ENCODE data around the gene GUCA2A. TPM values are rescaled to one million over a fixed set of nuclear protein-coding genes. Genes with fewer than 3 reads are reported as not detected.

GUCA2A gene
- polyA plus RNA-seq, 3 donors = not detected

GRCh38 chr1:42155362-42155761 lies 9.2 kb downstream of the GUCA2A start:
- DNase-seq (ENCODE audit: low read depth in 3 of 3, low spot score in 2 of 3) = no peak

- DNase-seq (ENCODE audit: low read depth in 3 of 3, low spot score in 2 of 3) = no peak
These were observed 9.9 kb downstream of the GUCA2A start for GRCh38 chr1:42154685-42155084.

- DNase-seq (ENCODE audit: low read depth in 3 of 3, low spot score in 2 of 3) = no peak
These were observed 10.9 kb downstream of the GUCA2A start for GRCh38 chr1:42153624-42154023.

GRCh38 chr1:42152907-42153600 lies 11.5 kb downstream of the GUCA2A start, which contains the start of gene GUCA2B:
TSS of gene GUCA2B (plus strand) at chr1:42153410. CDS start at chr1:42153451, 41 bp downstream.
- no peak for DNase-seq (ENCODE audit: low read depth in 3 of 3, low spot score in 2 of 3)

GRCh38 chr1:42152119-42152518 lies 12.4 kb downstream of the GUCA2A start:
- no peak for DNase-seq (ENCODE audit: low read depth in 3 of 3, low spot score in 2 of 3)

- DNase-seq (ENCODE audit: low read depth in 3 of 3, low spot score in 2 of 3) = no peak
These were observed 13.9 kb downstream of the GUCA2A start for GRCh38 chr1:42150651-42151050.

GRCh38 chr1:42148166-42148565 lies 16.4 kb downstream of the GUCA2A start:
- DNase-seq (ENCODE audit: low read depth in 3 of 3, low spot score in 2 of 3) = no peak

GRCh38 chr1:42146626-42147320 lies 17.8 kb downstream of the GUCA2A start:
- DNase-seq (ENCODE audit: low read depth in 3 of 3, low spot score in 2 of 3) = peak in 2 of 3 donors; percentile 31 to 55

GRCh38 chr1:42145764-42146625 lies 18.6 kb downstream of the GUCA2A start:
- no peak for DNase-seq (ENCODE audit: low read depth in 3 of 3, low spot score in 2 of 3)

- DNase-seq (ENCODE audit: low read depth in 3 of 3, low spot score in 2 of 3) = no peak
These were observed 19.2 kb downstream of the GUCA2A start for GRCh38 chr1:42145389-42145716.

GRCh38 chr1:42144711-42145388 lies 19.7 kb downstream of the GUCA2A start:
- DNase-seq (ENCODE audit: low read depth in 3 of 3, low spot score in 2 of 3) = no peak

GRCh38 chr1:42143896-42144710 lies 20.4 kb downstream of the GUCA2A start:
- DNase-seq (ENCODE audit: low read depth in 3 of 3, low spot score in 2 of 3) = no peak

GRCh38 chr1:42142894-42143675 lies 21.5 kb downstream of the GUCA2A start:
- no peak for DNase-seq (ENCODE audit: low read depth in 3 of 3, low spot score in 2 of 3)

GRCh38 chr1:42141978-42142377 lies 22.6 kb downstream of the GUCA2A start:
- no peak for DNase-seq (ENCODE audit: low read depth in 3 of 3, low spot score in 2 of 3)

GRCh38 chr1:42140191-42140590 lies 24.4 kb downstream of the GUCA2A start:
- DNase-seq (ENCODE audit: low read depth in 3 of 3, low spot score in 2 of 3) = no peak

- no peak for DNase-seq (ENCODE audit: low read depth in 3 of 3, low spot score in 2 of 3)
These were observed 25.1 kb downstream of the GUCA2A start for GRCh38 chr1:42139444-42139843.

- no peak for DNase-seq (ENCODE audit: low read depth in 3 of 3, low spot score in 2 of 3)
These were observed 26.0 kb downstream of the GUCA2A start for GRCh38 chr1:42138586-42138985.

GRCh38 chr1:42137766-42138165 lies 26.8 kb downstream of the GUCA2A start:
- no peak for DNase-seq (ENCODE audit: low read depth in 3 of 3, low spot score in 2 of 3)

- DNase-seq (ENCODE audit: low read depth in 3 of 3, low spot score in 2 of 3) = no peak
These were observed 28.1 kb downstream of the GUCA2A start for GRCh38 chr1:42136466-42136865.
